ENCODE results near the gene LRMDA. TPM values are rescaled to one million over a fixed set of nuclear protein-coding genes. Genes with fewer than 3 reads are reported as not detected.
A peak's percentile ranks its signal among the peaks of the same experiment; 100 is the strongest.

The LRMDA gene
- total RNA-seq, 1 experiment from 2014 or later = 4.8 TPM

DNA sequence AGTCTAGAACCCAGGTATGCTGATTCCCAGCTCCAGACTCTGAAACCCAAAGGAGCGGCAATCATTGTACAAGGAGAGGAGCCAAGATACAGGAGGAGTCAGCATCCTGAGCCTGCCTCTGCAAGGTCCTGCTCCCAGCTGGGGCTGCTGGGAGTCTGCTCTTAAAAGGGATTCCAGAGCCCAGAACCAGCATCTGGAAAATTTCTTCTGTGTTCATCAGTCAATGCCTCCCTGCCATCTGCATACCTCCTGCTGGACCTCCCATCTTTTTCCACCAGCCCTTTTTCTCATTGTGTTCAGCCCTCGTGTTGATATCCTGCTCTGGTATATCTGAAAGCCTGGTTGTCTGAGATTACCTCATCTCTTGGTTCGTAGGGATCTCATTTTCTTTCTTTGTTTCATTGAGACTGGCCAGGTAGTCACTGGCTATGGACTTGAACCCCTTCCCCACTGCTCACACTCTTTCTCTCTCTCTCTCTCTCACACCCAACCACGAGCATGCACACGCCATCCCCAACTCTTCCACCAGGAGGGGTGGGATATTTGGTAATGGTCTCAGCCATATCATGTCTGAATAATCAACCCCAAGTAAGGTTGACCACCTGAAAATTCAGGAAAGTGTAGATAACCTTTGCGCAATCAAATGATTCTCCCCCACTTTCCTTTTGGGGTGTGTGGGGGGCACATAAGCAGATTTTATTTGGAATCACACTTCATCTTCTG is 608.8 kb downstream of the LRMDA start:
- Histone ChIP-seq H3K9me3 (ENCODE audit: control insufficient read depth in 1 of 2, insufficient read depth in 1 of 2, low read depth in 1 of 2, low read length in 2 of 2) (no peaks in the 10 kb centered on the region), H2AFZ (ENCODE audit: low read depth, low read length, poor library complexity, severe bottlenecking) (no peak overlapping the region), H3K9ac (ENCODE audit: low read length) (no peak overlapping the region), H3K79me2 (ENCODE audit: insufficient read depth, low read length) (no peaks in the 10 kb centered on the region), H3K4me3 (replicated peaks in 1 of 2; ENCODE audit: low read depth in 1 of 2, low read length in 2 of 2) (no peak overlapping the region), H3K9me2 (ENCODE audit: insufficient read depth) (no peaks in the 10 kb centered on the region), H3K27ac (ENCODE audit: low read depth, low read length) (no peak overlapping the region), H4K20me1 (ENCODE audit: insufficient read depth) (no peaks in the 10 kb centered on the region), H3K4me2 (ENCODE audit: low read length) (no peak overlapping the region), H3K27me3 (ENCODE audit: insufficient read depth, low read length) (peaks cover 21% of the 10 kb centered on the region; the same call in 1 of the 2 replicates), H3K4me1 (ENCODE audit: control insufficient read depth in 1 of 2, insufficient read depth in 2 of 2, low read length in 2 of 2) (peaks cover 0 to 8% of the 10 kb centered on the region in 2 experiments; a peak in 1 of 4 replicates), H3K36me3 (ENCODE audit: control insufficient read depth in 1 of 2, insufficient read depth in 2 of 2, low read length in 2 of 2) (no peaks in the 10 kb centered on the region)
- intact Hi-C loops (cut with micrococcal nuclease) = no loop called here
- TF ChIP-seq, protein P1, sequence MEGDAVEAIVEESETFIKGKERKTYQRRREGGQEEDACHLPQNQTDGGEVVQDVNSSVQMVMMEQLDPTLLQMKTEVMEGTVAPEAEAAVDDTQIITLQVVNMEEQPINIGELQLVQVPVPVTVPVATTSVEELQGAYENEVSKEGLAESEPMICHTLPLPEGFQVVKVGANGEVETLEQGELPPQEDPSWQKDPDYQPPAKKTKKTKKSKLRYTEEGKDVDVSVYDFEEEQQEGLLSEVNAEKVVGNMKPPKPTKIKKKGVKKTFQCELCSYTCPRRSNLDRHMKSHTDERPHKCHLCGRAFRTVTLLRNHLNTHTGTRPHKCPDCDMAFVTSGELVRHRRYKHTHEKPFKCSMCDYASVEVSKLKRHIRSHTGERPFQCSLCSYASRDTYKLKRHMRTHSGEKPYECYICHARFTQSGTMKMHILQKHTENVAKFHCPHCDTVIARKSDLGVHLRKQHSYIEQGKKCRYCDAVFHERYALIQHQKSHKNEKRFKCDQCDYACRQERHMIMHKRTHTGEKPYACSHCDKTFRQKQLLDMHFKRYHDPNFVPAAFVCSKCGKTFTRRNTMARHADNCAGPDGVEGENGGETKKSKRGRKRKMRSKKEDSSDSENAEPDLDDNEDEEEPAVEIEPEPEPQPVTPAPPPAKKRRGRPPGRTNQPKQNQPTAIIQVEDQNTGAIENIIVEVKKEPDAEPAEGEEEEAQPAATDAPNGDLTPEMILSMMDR (IDR thresholded peaks at IDR 0.05 in 2 of 3, conservative IDR thresholded peaks at IDR 0.05 in 1 of 3; ENCODE audit: borderline replicate concordance in 1 of 3, insufficient read depth in 1 of 3, low read depth in 2 of 3, low read length in 2 of 3) = peak; percentile 10 to 43 (median 29); a peak in 3 of 6 replicates
- TF ChIP-seq RAD21 (IDR thresholded peaks at IDR 0.05; ENCODE audit: low read depth) = peak; percentile 43; the same call in 1 of the 2 replicates
- no peak for TF ChIP-seq SP1 (IDR thresholded peaks at IDR 0.05; ENCODE audit: low read depth)
- no peak for TF ChIP-seq FOSL1 (IDR thresholded peaks at IDR 0.05; ENCODE audit: low read depth)
- no peak for TF ChIP-seq EGR1 (IDR thresholded peaks at IDR 0.05; ENCODE audit: low read depth)
- no TSS peak for BruUV-seq (replicated peaks)
- CTCF ChIA-PET = interaction anchor here (1.2 kb wide), 1 partner anchor 264 kb away, joined by 3 read pairs; no protein-coding TSS in a partner anchor
- no peak for DNase-seq (ENCODE audit: low read depth, low spot score)
- RAD21 ChIA-PET (ENCODE audit: low non-redundant PET in 1 of 2, low total read pairs in 2 of 2, uncharacterized antibody in 2 of 2, unreplicated experiment in 2 of 2) = no interaction called here
- POLR2A ChIA-PET = no interaction called here
- no peak for ATAC-seq

DNA sequence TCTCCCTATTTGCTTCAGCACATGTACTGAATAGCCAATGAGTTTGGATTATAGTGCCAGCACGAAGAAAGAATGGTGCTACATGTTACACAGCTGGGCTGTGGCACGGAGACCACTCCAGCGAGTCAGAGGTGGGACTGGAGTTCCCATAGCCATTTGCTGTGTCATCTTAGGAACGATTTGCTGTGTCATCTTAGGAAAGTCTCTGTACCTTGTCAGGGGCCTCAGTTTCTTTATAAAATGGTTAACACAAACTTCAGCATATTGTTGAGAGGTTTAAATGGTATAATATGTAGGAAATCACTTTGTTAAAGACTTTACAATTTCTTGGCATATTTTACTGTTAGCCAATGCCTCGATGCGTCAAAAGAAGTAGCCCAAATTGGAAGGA is 609.4 kb downstream of the LRMDA start:
- H3K27ac ChIP-seq (ENCODE audit: low read depth, low read length) = no peak overlapping the region

More for the DNA sequence above, 609.4 kb downstream of the LRMDA start:
- no peaks in the 10 kb centered on the region for H3K79me2 ChIP-seq (ENCODE audit: insufficient read depth, low read length)
- ATAC-seq (no peak), DNase-seq (ENCODE audit: low read depth, low spot score) (no peak)
- ChIA-PET POLR2A (no interaction called here), CTCF (interaction anchor here (1.5 kb wide), 1 partner anchor 47 kb away, joined by 3 read pairs; no protein-coding TSS in a partner anchor), RAD21 (ENCODE audit: low non-redundant PET in 1 of 2, low total read pairs in 2 of 2, uncharacterized antibody in 2 of 2, unreplicated experiment in 2 of 2) (no interaction called here)
- H3K27me3 ChIP-seq (ENCODE audit: insufficient read depth, low read length) = peaks cover 27% of the 10 kb centered on the region; the same call in 1 of the 2 replicates
- H3K9me3 ChIP-seq (ENCODE audit: control insufficient read depth in 1 of 2, insufficient read depth in 1 of 2, low read depth in 1 of 2, low read length in 2 of 2) = no peaks in the 10 kb centered on the region
- intact Hi-C loops (cut with micrococcal nuclease) = no loop called here
- H4K20me1 ChIP-seq (ENCODE audit: insufficient read depth) = no peaks in the 10 kb centered on the region
- no peak overlapping the region for H2AFZ ChIP-seq (ENCODE audit: low read depth, low read length, poor library complexity, severe bottlenecking)
- no peak for TF ChIP-seq EGR1 (IDR thresholded peaks at IDR 0.05; ENCODE audit: low read depth)
- TF ChIP-seq, protein P1 (IDR thresholded peaks at IDR 0.05 in 2 of 3, conservative IDR thresholded peaks at IDR 0.05 in 1 of 3; ENCODE audit: borderline replicate concordance in 1 of 3, insufficient read depth in 1 of 3, low read depth in 2 of 3, low read length in 2 of 3) = peak in 1 of 3 experiments; percentile 4; a peak in 1 of 6 replicates
- H3K4me3 ChIP-seq (replicated peaks in 1 of 2; ENCODE audit: low read depth in 1 of 2, low read length in 2 of 2) = no peak overlapping the region
- H3K9ac ChIP-seq (ENCODE audit: low read length) = no peak overlapping the region
- no TSS peak for BruUV-seq (replicated peaks)
- no peaks in the 10 kb centered on the region for H3K9me2 ChIP-seq (ENCODE audit: insufficient read depth)
- H3K4me1 ChIP-seq (ENCODE audit: control insufficient read depth in 1 of 2, insufficient read depth in 2 of 2, low read length in 2 of 2) = peaks cover 0 to 8% of the 10 kb centered on the region in 2 experiments; a peak in 1 of 4 replicates
- H3K4me2 ChIP-seq (ENCODE audit: low read length) = no peak overlapping the region
- no peaks in the 10 kb centered on the region for H3K36me3 ChIP-seq (ENCODE audit: control insufficient read depth in 1 of 2, insufficient read depth in 2 of 2, low read length in 2 of 2)

Data from HCT116 (cell line).